Naive thymus-derived CD4-positive, alpha-beta T cell (primary cell): ENCODE results near the gene TMEM108. TPM values are rescaled to one million over a fixed set of nuclear protein-coding genes. Genes with fewer than 3 reads are reported as not detected.

ENCODE experiments used
- ATAC-seq: fragments of 150-1000 bp; cut with Tn5 transposase; 2 replicates; pipeline ENCODE4 v1.10.0; 2021; ENCODE audit warnings: mild to moderate bottlenecking, moderate library complexity
- CTCF ChIA-PET: fragments of 350-600 bp; sonication (Branson Sonifier 250); formaldehyde crosslinking; loops from one replicate; lab custom pipeline; 2021; ENCODE audit warnings: antibody characterized with exemption; lab: Charles Lee
- POLR2A ChIA-PET: fragments of 350-600 bp; sonication (Branson Sonifier 250); formaldehyde crosslinking; loops from one replicate; lab custom pipeline; 2021; ENCODE audit warnings: antibody characterized with exemption, inconsistent platforms; lab: Charles Lee
- DNase-seq, 9 donors: peaks; one replicate each; pipeline versions ENCODE4 v3.0.0 to v3.0.0-alpha.2; 2020 to 2022; ENCODE audit warnings: mixed read lengths in 1 of 9
- H3K27ac ChIP-seq: one replicate; pipeline ENCODE4 v1.7.0; 2013; ENCODE audit warnings: mild to moderate bottlenecking, low read depth, low read length, moderate library complexity
- H3K27me3 ChIP-seq, 2 donors: one replicate each; pipeline ENCODE4 v1.7.0; 2013; ENCODE audit warnings: low read length in 2 of 2, mild to moderate bottlenecking in 2 of 2, moderate library complexity in 2 of 2; ENCODE audit not compliant: control insufficient read depth in 2 of 2, insufficient read depth in 2 of 2
- H3K36me3 ChIP-seq, 3 experiments: 1 replicate in 2 of 3; 2 replicates in 1 of 3; pipeline ENCODE4 v1.7.0; 2013; ENCODE audit warnings: low read length in 3 of 3, mild to moderate bottlenecking in 3 of 3, moderate library complexity in 1 of 3; ENCODE audit not compliant: insufficient read depth in 3 of 3, control insufficient read depth in 2 of 3
- H3K4me1 ChIP-seq, 2 donors: one replicate each; pipeline ENCODE4 v1.7.0; 2013; ENCODE audit warnings: low read length in 2 of 2, mild to moderate bottlenecking in 2 of 2, moderate library complexity in 1 of 2; ENCODE audit not compliant: control insufficient read depth in 2 of 2, insufficient read depth in 2 of 2
- H3K4me3 ChIP-seq: 2 replicates; pipeline ENCODE4 v1.7.0; 2013; ENCODE audit warnings: mild to moderate bottlenecking, low read length
- H3K9me3 ChIP-seq, 3 experiments: 1 replicate in 2 of 3; 2 replicates in 1 of 3; pipeline ENCODE4 v1.7.0; 2013; ENCODE audit warnings: low read length in 3 of 3; ENCODE audit not compliant: control insufficient read depth in 2 of 3
- H3K27ac Mint-ChIP-seq, 9 donors: one replicate each; pipeline ENCODE4 v1.8.0; 2020 to 2022; ENCODE audit warnings: mixed read lengths in 9 of 9, mild to moderate bottlenecking in 8 of 9, moderate library complexity in 5 of 9, inconsistent platforms in 2 of 9
- H3K27me3 Mint-ChIP-seq, 5 donors: one replicate each; pipeline ENCODE4 v1.8.0; 2021 to 2022; ENCODE audit warnings: mixed read lengths in 5 of 5, mild to moderate bottlenecking in 1 of 5
- H3K36me3 Mint-ChIP-seq, 5 donors: one replicate each; pipeline ENCODE4 v1.8.0; 2020 to 2022; ENCODE audit warnings: mixed read lengths in 5 of 5, mild to moderate bottlenecking in 3 of 5, inconsistent platforms in 1 of 5
- H3K4me1 Mint-ChIP-seq, 7 donors: one replicate each; pipeline ENCODE4 v1.8.0; 2020 to 2022; ENCODE audit warnings: mixed read lengths in 7 of 7, mild to moderate bottlenecking in 3 of 7, inconsistent platforms in 1 of 7
- H3K4me3 Mint-ChIP-seq, 10 donors: one replicate each; pipeline ENCODE4 v1.8.0; 2020 to 2022; ENCODE audit warnings: mild to moderate bottlenecking in 10 of 10, mixed read lengths in 10 of 10, moderate library complexity in 6 of 10, inconsistent platforms in 2 of 10
- H3K9me3 Mint-ChIP-seq, 11 donors: one replicate each; pipeline ENCODE4 v1.8.0; 2020 to 2022; ENCODE audit warnings: mixed read lengths in 11 of 11, mild to moderate bottlenecking in 4 of 11, inconsistent platforms in 1 of 11, moderate library complexity in 1 of 11
- intact Hi-C, 2 donors: fragments of 100-400 bp; cut with micrococcal nuclease; formaldehyde crosslinking; loops; one replicate each; pipeline ENCODE4 v1.15.1; 2023
- polyA plus RNA-seq, 2 donors: library from polyadenylated mRNA; unstranded; fragments of 300-500 nt; fragmentation: Illumina TruSeq; gene quantifications; one replicate each; pipeline ENCODE4 v1.2.3, GENCODE V29; 2021
- total RNA-seq, 6 experiments: library from RNA in 5 of 6; stranded (reverse) in 5 of 6; gene quantifications; 1 replicate in 5 of 6; 2 replicates in 1 of 6; pipeline ENCODE4 v1.2.3 and lab custom pipeline; 2021 to 2026

Gene TMEM108
- total and polyA plus RNA-seq, 7 experiments from 2014 or later = not detected

- no peaks in the 10 kb centered on the region for H3K4me1 ChIP-seq
- Mint-ChIP-seq H3K4me1 (peaks cover 0 to 3% (median 0%) of the 10 kb centered on the region in 7 donors), H3K9me3 (peaks cover 0 to 2% (median 0%) of the 10 kb centered on the region in 11 donors), H3K27me3 (peaks cover 2 to 21% (median 8%) of the 10 kb centered on the region in 5 donors), H3K27ac (no peak overlapping the region), H3K4me3 (no peak overlapping the region), H3K36me3 (no peaks in the 10 kb centered on the region)
- H3K27ac ChIP-seq = no peak overlapping the region
- H3K9me3 ChIP-seq = no peaks in the 10 kb centered on the region
- no peaks in the 10 kb centered on the region for H3K27me3 ChIP-seq
- no peak for DNase-seq
- no peak for ATAC-seq
- ChIA-PET POLR2A (no interaction called here), CTCF (no interaction called here)
- no peak overlapping the region for H3K4me3 ChIP-seq
- no peaks in the 10 kb centered on the region for H3K36me3 ChIP-seq
- intact Hi-C loops = no loop called here
Observed at GRCh38 chr3:133121450-133121849, 83.3 kb downstream of the TMEM108 start.

- Histone ChIP-seq H3K4me1 (no peaks in the 10 kb centered on the region), H3K27me3 (no peaks in the 10 kb centered on the region), H3K9me3 (no peaks in the 10 kb centered on the region), H3K27ac (no peak overlapping the region), H3K36me3 (no peaks in the 10 kb centered on the region), H3K4me3 (no peak overlapping the region)
- H3K27ac Mint-ChIP-seq = no peak overlapping the region
- ChIA-PET POLR2A (no interaction called here), CTCF (no interaction called here)
- peaks cover 0 to 2% (median 0%) of the 10 kb centered on the region in 11 donors for H3K9me3 Mint-ChIP-seq
- intact Hi-C loops = no loop called here
- no peaks in the 10 kb centered on the region for H3K36me3 Mint-ChIP-seq
- peaks cover 2 to 18% (median 8%) of the 10 kb centered on the region in 5 donors for H3K27me3 Mint-ChIP-seq
- ATAC-seq (no peak), DNase-seq (no peak)
- H3K4me1 Mint-ChIP-seq = peaks cover 0 to 3% (median 0%) of the 10 kb centered on the region in 7 donors
- H3K4me3 Mint-ChIP-seq = no peak overlapping the region
Observed at GRCh38 chr3:133123636-133124035, 85.4 kb downstream of the TMEM108 start.

- CTCF ChIA-PET = no interaction called here
- Mint-ChIP-seq H3K27me3 (peaks cover 2 to 17% (median 8%) of the 10 kb centered on the region in 5 donors), H3K27ac (no peak overlapping the region), H3K4me1 (peaks cover 0 to 3% (median 0%) of the 10 kb centered on the region in 7 donors), H3K36me3 (no peaks in the 10 kb centered on the region), H3K9me3 (peaks cover 0 to 2% (median 0%) of the 10 kb centered on the region in 11 donors), H3K4me3 (no peak overlapping the region)
- no peaks in the 10 kb centered on the region for H3K27me3 ChIP-seq
- no peak for DNase-seq
- no peaks in the 10 kb centered on the region for H3K36me3 ChIP-seq
- no peaks in the 10 kb centered on the region for H3K9me3 ChIP-seq
- ATAC-seq = no peak
- H3K27ac ChIP-seq = no peak overlapping the region
- no peak overlapping the region for H3K4me3 ChIP-seq
- POLR2A ChIA-PET = no interaction called here
- intact Hi-C loops = no loop called here
- no peaks in the 10 kb centered on the region for H3K4me1 ChIP-seq
Observed at GRCh38 chr3:133124511-133124910, 86.3 kb downstream of the TMEM108 start.

GRCh38 chr3:133125171-133125570 lies 87.0 kb downstream of the TMEM108 start:
- no peaks in the 10 kb centered on the region for H3K27me3 ChIP-seq
- intact Hi-C loops = no loop called here
- Mint-ChIP-seq H3K4me1 (peaks cover 0 to 3% (median 0%) of the 10 kb centered on the region in 7 donors), H3K4me3 (no peak overlapping the region), H3K27ac (no peak overlapping the region), H3K36me3 (no peaks in the 10 kb centered on the region), H3K9me3 (peaks cover 0 to 2% (median 0%) of the 10 kb centered on the region in 11 donors), H3K27me3 (peaks cover 2 to 17% (median 8%) of the 10 kb centered on the region in 5 donors)
- H3K9me3 ChIP-seq = no peaks in the 10 kb centered on the region
- no peak overlapping the region for H3K4me3 ChIP-seq
- H3K4me1 ChIP-seq = no peaks in the 10 kb centered on the region
- H3K27ac ChIP-seq = no peak overlapping the region
- ATAC-seq = no peak
- POLR2A ChIA-PET = no interaction called here
- no peaks in the 10 kb centered on the region for H3K36me3 ChIP-seq
- no peak for DNase-seq
- CTCF ChIA-PET = no interaction called here

GRCh38 chr3:133125802-133126201 lies 87.6 kb downstream of the TMEM108 start:
- Mint-ChIP-seq H3K27ac (no peak overlapping the region), H3K36me3 (no peaks in the 10 kb centered on the region), H3K9me3 (peaks cover 0 to 2% (median 0%) of the 10 kb centered on the region in 11 donors), H3K4me3 (no peak overlapping the region), H3K27me3 (peaks cover 2 to 17% (median 7%) of the 10 kb centered on the region in 5 donors), H3K4me1 (peaks cover 0 to 3% (median 0%) of the 10 kb centered on the region in 7 donors)
- ChIA-PET POLR2A (no interaction called here), CTCF (no interaction called here)
- intact Hi-C loops = no loop called here
- Histone ChIP-seq H3K4me3 (no peak overlapping the region), H3K9me3 (no peaks in the 10 kb centered on the region), H3K27ac (no peak overlapping the region), H3K27me3 (no peaks in the 10 kb centered on the region), H3K36me3 (no peaks in the 10 kb centered on the region), H3K4me1 (no peaks in the 10 kb centered on the region)
- DNase-seq (no peak), ATAC-seq (no peak)

GRCh38 chr3:133127381-133127780 lies 89.2 kb downstream of the TMEM108 start:
- DNase-seq = no peak
- no peaks in the 10 kb centered on the region for H3K36me3 ChIP-seq
- H3K9me3 Mint-ChIP-seq = peaks cover 0 to 2% (median 0%) of the 10 kb centered on the region in 11 donors

GRCh38 chr3:133130168-133130567 lies 92.0 kb downstream of the TMEM108 start:
- ATAC-seq = no peak
- H3K9me3 ChIP-seq = no peaks in the 10 kb centered on the region
- CTCF ChIA-PET = no interaction called here

More at GRCh38 chr3:133127381-133127780, 89.2 kb downstream of the TMEM108 start:
- Mint-ChIP-seq H3K4me3 (no peak overlapping the region), H3K27me3 (peaks cover 2 to 17% (median 4%) of the 10 kb centered on the region in 5 donors), H3K36me3 (no peaks in the 10 kb centered on the region), H3K4me1 (peaks cover 0 to 3% (median 0%) of the 10 kb centered on the region in 7 donors), H3K27ac (no peak overlapping the region)
- Histone ChIP-seq H3K27ac (no peak overlapping the region), H3K4me3 (no peak overlapping the region), H3K4me1 (no peaks in the 10 kb centered on the region), H3K9me3 (no peaks in the 10 kb centered on the region), H3K27me3 (no peaks in the 10 kb centered on the region)
- CTCF ChIA-PET = no interaction called here
- no peak for ATAC-seq
- intact Hi-C loops = no loop called here
- POLR2A ChIA-PET = no interaction called here

More at GRCh38 chr3:133130168-133130567, 92.0 kb downstream of the TMEM108 start:
- no peaks in the 10 kb centered on the region for H3K36me3 Mint-ChIP-seq
- POLR2A ChIA-PET = no interaction called here
- H3K27ac ChIP-seq = no peak overlapping the region
- no peaks in the 10 kb centered on the region for H3K4me1 Mint-ChIP-seq
- H3K4me3 Mint-ChIP-seq = no peak overlapping the region
- H3K27me3 Mint-ChIP-seq = peaks cover 0 to 10% (median 5%) of the 10 kb centered on the region in 5 donors
- no peak for DNase-seq
- peaks cover 0 to 4% (median 0%) of the 10 kb centered on the region in 11 donors for H3K9me3 Mint-ChIP-seq
- intact Hi-C loops = no loop called here
- H3K36me3 ChIP-seq = no peaks in the 10 kb centered on the region
- H3K4me3 ChIP-seq = no peak overlapping the region
- H3K27ac Mint-ChIP-seq = no peak overlapping the region
- no peaks in the 10 kb centered on the region for H3K27me3 ChIP-seq
- no peaks in the 10 kb centered on the region for H3K4me1 ChIP-seq
